HEK293 (cell line): ENCODE results near the gene ZFAND3.

Experiments used
- CTCF ChIA-PET: fragments of 350-600 bp; formaldehyde crosslinking; extraction: SDS; loops from one replicate; lab custom pipeline; 2021; ENCODE audit warnings: antibody characterized with exemption; lab: Yijun Ruan, JAX
- POLR2A ChIA-PET: fragments of 300-600 bp; formaldehyde crosslinking; extraction: SDS; loops from one replicate; lab custom pipeline; 2020; ENCODE audit warnings: antibody characterized with exemption, inconsistent platforms; lab: Yijun Ruan, JAX
- H3K27ac ChIP-seq: fragments of 200-500 bp; sonication (Bioruptor generic); 2 replicates; pipeline ENCODE4 v1.5.1; 2014; ENCODE audit warnings: low read depth, low read length, control low read depth, inconsistent platforms; ENCODE audit errors: extremely low read depth
- H3K36me3 ChIP-seq, 2 experiments: fragments of 200-500 bp in 1 of 2; sonication (Bioruptor generic) in 1 of 2; 1 replicate in 1 of 2; 2 replicates in 1 of 2; pipeline ENCODE4 v1.5.1; 2014 to 2017; ENCODE audit warnings: inconsistent platforms in 2 of 2, low read length in 2 of 2; ENCODE audit not compliant: control insufficient read depth in 2 of 2, insufficient read depth in 1 of 2
- H3K4me1 ChIP-seq: fragments of 200-500 bp; sonication (Bioruptor generic); 2 replicates; pipeline ENCODE4 v1.5.1; 2014; ENCODE audit warnings: mild to moderate bottlenecking, low read length, inconsistent platforms; ENCODE audit not compliant: control insufficient read depth, insufficient read depth
- H3K4me3 ChIP-seq: 2 replicates; pipeline ENCODE4 v1.5.1; 2011; ENCODE audit warnings: low read depth, mild to moderate bottlenecking, control low read depth, low read length, moderate library complexity
- H3K9me3 ChIP-seq: fragments of 200-500 bp; sonication (Bioruptor generic); 2 replicates; pipeline ENCODE4 v1.5.1; 2014; ENCODE audit warnings: low read depth, low read length, inconsistent platforms; ENCODE audit not compliant: control insufficient read depth, insufficient read depth
- GFI1B ChIP-seq: fragments of 450-650 bp; formaldehyde crosslinking; IDR thresholded peaks from 2 replicates; pipeline ENCODE4 v1.5.1; 2016; ENCODE audit warnings: missing biosample characterization, missing genetic modification characterization
- KLF7 ChIP-seq: fragments of 450-650 bp; formaldehyde crosslinking; IDR thresholded peaks from 2 replicates; pipeline ENCODE4 v1.5.1; 2016; ENCODE audit warnings: missing biosample characterization, missing genetic modification characterization, borderline replicate concordance
- OVOL3 ChIP-seq: fragments of 450-650 bp; formaldehyde crosslinking; IDR thresholded peaks from 2 replicates; pipeline ENCODE4 v1.5.1; 2016; ENCODE audit warnings: missing biosample characterization, missing genetic modification characterization
- REPIN1 ChIP-seq: fragments of 450-650 bp; formaldehyde crosslinking; IDR thresholded peaks from 2 replicates; pipeline ENCODE4 v1.5.1; 2017; ENCODE audit warnings: missing biosample characterization, missing genetic modification characterization, low read depth
- REST ChIP-seq: fragments of 450-650 bp; formaldehyde crosslinking; IDR thresholded peaks from 2 replicates; pipeline ENCODE4 v1.5.1; 2016; ENCODE audit warnings: missing biosample characterization, missing genetic modification characterization
- SP7 ChIP-seq: fragments of 450-650 bp; formaldehyde crosslinking; IDR thresholded peaks from 2 replicates; pipeline ENCODE4 v1.5.1; 2016; ENCODE audit warnings: missing biosample characterization, missing genetic modification characterization
- ZBTB10 ChIP-seq: fragments of 450-650 bp; formaldehyde crosslinking; IDR thresholded peaks from 2 replicates; pipeline ENCODE4 v1.5.1; 2016; ENCODE audit warnings: missing biosample characterization, missing genetic modification characterization
- ZBTB7A ChIP-seq: fragments of 450-650 bp; formaldehyde crosslinking; IDR thresholded peaks from 2 replicates; pipeline ENCODE4 v1.5.1; 2016; ENCODE audit warnings: low read depth, missing biosample characterization, missing genetic modification characterization
- ZIC2 ChIP-seq: fragments of 450-650 bp; formaldehyde crosslinking; IDR thresholded peaks from 2 replicates; pipeline ENCODE4 v1.5.1; 2016; ENCODE audit warnings: missing biosample characterization, missing genetic modification characterization
- ZNF138 ChIP-seq: fragments of 450-650 bp; formaldehyde crosslinking; IDR thresholded peaks from 2 replicates; pipeline ENCODE4 v1.5.1; 2016; ENCODE audit warnings: missing biosample characterization, missing genetic modification characterization, borderline replicate concordance
- ZNF19 ChIP-seq: fragments of 450-650 bp; formaldehyde crosslinking; IDR thresholded peaks from 2 replicates; pipeline ENCODE4; 2016; ENCODE audit warnings: missing biosample characterization, missing genetic modification characterization, low read depth
- ZNF2 ChIP-seq: fragments of 450-650 bp; formaldehyde crosslinking; IDR thresholded peaks from 2 replicates; pipeline ENCODE4 v1.5.1; 2016; ENCODE audit warnings: missing biosample characterization, missing genetic modification characterization
- ZNF211 ChIP-seq: fragments of 450-650 bp; formaldehyde crosslinking; IDR thresholded peaks from 2 replicates; pipeline ENCODE4 v1.5.1; 2016; ENCODE audit warnings: low read depth, missing biosample characterization, missing genetic modification characterization
- ZNF548 ChIP-seq: fragments of 450-650 bp; formaldehyde crosslinking; IDR thresholded peaks from 2 replicates; pipeline ENCODE4 v1.5.1; 2016; ENCODE audit warnings: missing biosample characterization, missing genetic modification characterization
- ZNF560 ChIP-seq: fragments of 450-650 bp; formaldehyde crosslinking; IDR thresholded peaks from 2 replicates; pipeline ENCODE4 v1.5.1; 2017; ENCODE audit warnings: missing biosample characterization, missing genetic modification characterization, borderline replicate concordance
- ZNF600 ChIP-seq: fragments of 450-650 bp; formaldehyde crosslinking; IDR thresholded peaks from 2 replicates; pipeline ENCODE4 v1.5.1; 2016; ENCODE audit warnings: missing biosample characterization, missing genetic modification characterization

Gene ZFAND3

GRCh38 chr6:37830225-37830624 lies 10.7 kb downstream of the ZFAND3 start:
- Histone ChIP-seq H3K36me3 (peaks cover 3% of the 10 kb centered on the region in 2 experiments; a peak in 2 of 3 replicates), H3K27ac (no peak overlapping the region), H3K4me1 (peaks cover 17% of the 10 kb centered on the region), H3K9me3 (no peaks in the 10 kb centered on the region), H3K4me3 (no peak overlapping the region)
- TF ChIP-seq GFI1B (tag by site-specific recombination) (no peak), KLF7 (tag by site-specific recombination) (no peak), ZIC2 (no peak), ZNF211 (no peak), ZBTB10 (tag by site-specific recombination) (no peak), ZNF548 (no peak), ZBTB7A (no peak), OVOL3 (tag by site-specific recombination) (no peak), REST (tag by site-specific recombination) (no peak), SP7 (no peak), REPIN1 (tag by site-specific recombination) (no peak), ZNF560 (tag by site-specific recombination) (no peak)
- CTCF ChIA-PET: interaction anchor here (0.5 kb wide), 1 partner anchor 25 kb away, joined by 4 read pairs; no protein-coding TSS in a partner anchor
- POLR2A ChIA-PET: no interaction called here

GRCh38 chr6:37831457-37831856 lies 11.9 kb downstream of the ZFAND3 start:
- ChIA-PET CTCF (interaction anchor here (0.7 to 0.9 kb wide), 3 partner anchors 25 to 35 kb away, joined by 3 to 4 read pairs (median 3); no protein-coding TSS in a partner anchor), POLR2A (interaction anchor here (0.6 to 3.1 kb wide), 2 partner anchors 9 to 12 kb away, joined by 3 to 18 read pairs; partner anchors contain the start of gene ZFAND3)
- Histone ChIP-seq H3K4me1 (peaks cover 15% of the 10 kb centered on the region), H3K27ac (no peak overlapping the region), H3K4me3 (no peak overlapping the region), H3K36me3 (peaks cover 3% of the 10 kb centered on the region in 2 experiments; a peak in 2 of 3 replicates), H3K9me3 (no peaks in the 10 kb centered on the region)
- no peak for TF ChIP-seq ZNF138 (tag by site-specific recombination)
- TF ChIP-seq ZNF2 (tag by site-specific recombination): no peak

- H3K27ac ChIP-seq: no peak overlapping the region
- H3K9me3 ChIP-seq: no peaks in the 10 kb centered on the region
- POLR2A ChIA-PET: no interaction called here
- H3K4me1 ChIP-seq: no peaks in the 10 kb centered on the region; the same call in 1 of the 2 replicates
- peaks cover 3 to 10% of the 10 kb centered on the region in 2 experiments; a peak in 1 of 3 replicates for H3K36me3 ChIP-seq
- CTCF ChIA-PET: no interaction called here
- TF ChIP-seq ZNF19 (tag by site-specific recombination) (no peak), ZNF600 (tag by site-specific recombination) (0 out of 2 replicates have a peak, but pooled peaks have one; percentile 1)
- no peak overlapping the region for H3K4me3 ChIP-seq
Observed at GRCh38 chr6:37835923-37836322, 16.4 kb downstream of the ZFAND3 start.
